GDM1 (cell line): Measurements from ENCODE around the gene HDAC5.
"Not testable (repeated sequence)": the region's sequence is repeated elsewhere in the genome, so short reads cannot be mapped to it uniquely, and the experiment has no call there.

Experiments used
- DNase-seq: peaks from one replicate; lab custom pipeline; 2025; lab: John Stamatoyannopoulos, UW

Gene HDAC5

DNA sequence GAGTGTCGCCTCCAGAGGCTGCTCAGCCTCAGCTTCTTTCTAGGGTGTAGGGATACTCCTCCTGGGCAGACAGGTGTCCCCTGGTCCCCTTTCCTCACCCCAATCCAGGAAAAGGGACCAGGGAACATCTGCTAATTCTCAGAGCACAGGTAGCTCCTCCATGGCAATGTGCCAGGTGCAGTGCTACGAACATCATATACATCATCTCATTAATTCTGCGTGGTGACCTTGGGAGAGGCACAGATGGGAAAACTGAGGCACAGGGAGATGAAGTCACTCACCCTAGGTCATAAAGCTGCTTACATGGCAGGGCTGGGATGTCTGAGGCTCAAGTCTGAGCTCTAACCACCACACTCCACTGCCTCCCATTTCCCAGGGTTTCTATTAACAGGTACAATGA lies 11.7 kb downstream of the HDAC5 start:
- no peak for DNase-seq

DNA sequence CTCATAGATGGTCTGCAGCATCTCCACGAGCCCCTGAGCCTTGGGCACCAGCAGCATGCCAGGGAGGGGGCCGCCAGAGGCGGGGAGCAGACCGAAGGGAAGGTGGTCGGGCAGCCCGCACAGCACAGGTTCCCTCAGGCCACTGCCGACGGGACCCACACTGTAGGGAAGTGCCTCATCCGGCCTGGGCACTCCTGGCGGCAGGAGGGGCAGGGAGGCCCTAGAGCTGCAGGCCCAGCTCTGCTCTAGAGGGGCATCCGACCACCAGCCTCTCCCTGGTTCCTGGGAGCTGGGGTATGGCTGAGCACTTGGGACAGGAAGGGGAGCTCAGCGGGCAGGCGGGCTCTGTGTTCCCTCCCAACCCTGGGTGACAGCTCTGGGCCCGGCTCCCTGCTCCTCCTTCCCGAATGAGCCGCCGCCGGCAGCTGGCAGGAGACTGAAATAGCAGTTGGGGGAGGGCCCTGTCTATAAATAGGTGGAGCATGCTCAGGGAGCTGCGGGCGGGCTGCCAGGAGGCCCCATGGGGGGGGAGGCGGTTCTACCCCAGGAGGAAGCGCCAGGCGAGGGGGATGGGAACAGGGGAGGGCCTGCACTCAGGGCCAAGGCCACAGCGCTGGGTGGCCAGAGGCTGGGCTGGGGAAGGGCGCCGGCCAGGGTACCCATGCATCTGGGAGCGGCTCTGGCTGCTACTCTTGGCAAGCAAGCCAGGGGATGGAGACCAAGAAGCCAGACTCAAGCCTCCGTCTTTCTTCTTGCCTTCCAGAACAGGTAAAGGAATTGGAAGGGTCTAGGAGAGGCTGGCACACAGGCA lies 12.4 kb downstream of the HDAC5 start:
- DNase-seq: peak; percentile 82

DNA sequence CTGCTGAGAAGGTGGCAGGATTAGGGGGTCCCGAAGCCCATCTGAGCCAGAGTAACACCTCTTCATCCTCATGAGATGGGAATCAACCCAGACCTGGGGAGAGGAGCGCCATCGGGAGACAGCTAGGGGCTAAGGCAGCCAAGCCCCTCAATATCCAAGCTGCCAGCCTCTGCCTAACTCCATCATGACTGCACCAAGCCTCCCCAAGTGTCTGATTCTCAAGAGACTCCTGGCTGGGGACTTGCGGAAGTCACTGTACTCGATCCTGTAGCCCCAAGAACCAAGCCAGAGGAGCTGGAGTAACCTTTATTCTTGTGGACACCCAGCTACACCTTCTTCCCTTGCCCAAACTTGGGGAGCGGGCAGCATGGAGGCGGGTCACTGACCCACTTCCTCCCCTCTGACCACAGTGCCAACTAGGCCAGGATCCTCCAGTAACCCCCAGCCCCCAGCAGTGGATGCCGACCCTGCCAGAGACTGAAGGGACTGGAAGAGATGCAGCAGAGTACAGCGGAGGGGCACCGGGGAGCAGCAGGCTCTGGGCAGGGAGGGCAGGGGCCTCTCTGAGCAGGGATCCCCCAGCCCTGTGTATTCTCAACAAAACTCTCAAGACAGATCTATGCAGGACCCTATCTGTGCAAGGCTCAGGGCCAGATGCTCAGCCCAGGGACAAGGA lies 13.3 kb downstream of the HDAC5 start:
- no peak for DNase-seq

DNA sequence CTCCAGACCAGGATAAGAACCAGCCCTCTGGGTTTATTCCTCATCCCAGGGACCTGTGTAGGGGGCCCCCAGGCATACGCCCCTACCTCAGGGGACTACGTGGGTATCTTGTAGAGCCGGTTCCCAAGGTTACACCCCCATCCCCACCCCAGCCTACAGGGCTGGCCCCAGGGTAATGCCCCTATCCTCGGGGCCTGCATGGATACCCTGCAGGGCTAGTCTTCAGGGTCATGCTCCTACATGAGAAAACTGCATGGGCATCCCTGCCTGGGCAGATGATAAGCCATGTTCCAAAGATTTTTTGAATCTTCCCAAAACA lies 14.2 kb downstream of the HDAC5 start:
- DNase-seq: no peak

DNA sequence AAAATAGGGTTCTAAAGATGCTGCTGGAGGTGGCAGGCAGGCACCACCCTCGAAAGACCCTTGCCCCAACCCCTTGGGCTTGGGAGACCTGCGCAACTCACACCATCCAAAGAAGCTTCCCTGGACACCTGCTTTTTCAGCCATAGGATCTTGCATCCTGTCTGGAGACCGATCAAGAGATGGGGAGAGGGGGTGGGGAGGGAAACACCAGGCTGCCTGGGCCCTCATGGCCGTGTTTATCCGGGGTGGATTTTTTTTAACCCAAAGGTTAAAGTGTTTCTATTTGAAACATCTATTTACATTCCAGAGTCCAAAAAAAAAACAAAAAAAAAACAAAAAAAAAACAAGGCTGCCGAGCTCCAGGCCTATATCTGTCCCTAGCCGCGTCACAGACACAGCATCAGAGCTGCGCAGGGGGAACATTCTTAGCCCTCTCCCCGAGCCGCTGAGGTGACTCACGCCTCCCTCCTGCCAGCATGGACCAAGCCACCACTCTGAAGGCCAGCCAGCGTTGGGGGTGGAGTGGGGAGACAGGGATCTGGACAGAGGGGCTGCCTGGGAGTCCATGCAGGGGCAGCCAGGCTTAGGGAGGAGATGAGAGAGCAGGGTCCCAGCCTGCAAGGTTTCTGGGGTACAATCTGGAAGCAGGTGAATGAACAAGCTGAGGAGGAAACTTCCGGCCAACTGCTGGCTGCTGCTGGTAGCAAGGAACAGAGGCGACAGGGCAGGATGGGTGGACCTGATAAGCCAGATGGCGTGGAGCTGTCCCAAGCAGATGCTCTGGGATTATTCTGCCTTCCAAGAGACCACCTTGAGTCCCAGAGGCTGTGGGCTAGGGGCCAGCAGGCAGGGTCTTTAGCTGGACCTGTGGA lies 14.8 kb downstream of the HDAC5 start:
- DNase-seq: no peak

DNA sequence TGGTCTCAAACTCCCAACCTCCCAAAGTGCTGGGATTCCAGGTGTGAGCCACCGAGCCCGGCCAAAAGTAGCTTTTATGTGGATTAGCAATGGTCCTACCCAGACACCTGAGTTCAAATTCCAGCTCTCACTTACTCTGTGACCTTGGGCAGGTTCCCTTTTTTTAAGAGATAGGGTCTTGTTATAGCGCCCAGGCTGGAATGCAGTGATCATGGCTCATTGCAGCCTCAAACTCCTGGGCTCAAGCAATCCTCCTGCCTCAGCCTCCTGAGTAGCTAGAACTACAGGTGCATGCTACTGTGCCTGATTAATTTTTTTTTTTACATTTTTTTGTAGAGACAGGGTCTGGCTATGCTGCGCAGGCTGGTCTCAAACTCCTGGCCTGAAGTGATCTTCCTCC lies 16.6 kb downstream of the HDAC5 start:
- no peak for DNase-seq

DNA sequence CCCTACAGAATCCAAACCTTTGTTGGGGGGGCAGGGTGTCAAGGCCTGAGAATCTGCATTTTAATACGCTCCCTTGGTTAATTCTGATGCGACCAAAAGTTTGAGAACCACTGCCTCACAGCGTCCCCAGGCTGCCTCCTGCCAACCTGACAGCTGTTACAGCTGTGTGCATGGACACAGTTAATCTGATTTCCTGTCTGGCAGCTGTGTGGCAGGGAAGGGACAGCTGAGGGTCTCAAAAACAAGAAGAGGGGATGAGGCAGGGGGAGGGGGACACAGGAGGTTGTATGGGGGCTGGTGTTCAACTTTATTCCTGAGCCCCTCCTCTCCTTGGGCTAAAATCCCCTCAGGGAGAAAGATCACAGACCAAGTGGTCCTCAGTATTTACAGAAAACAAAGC lies 17.5 kb downstream of the HDAC5 start:
- DNase-seq: no peak

DNA sequence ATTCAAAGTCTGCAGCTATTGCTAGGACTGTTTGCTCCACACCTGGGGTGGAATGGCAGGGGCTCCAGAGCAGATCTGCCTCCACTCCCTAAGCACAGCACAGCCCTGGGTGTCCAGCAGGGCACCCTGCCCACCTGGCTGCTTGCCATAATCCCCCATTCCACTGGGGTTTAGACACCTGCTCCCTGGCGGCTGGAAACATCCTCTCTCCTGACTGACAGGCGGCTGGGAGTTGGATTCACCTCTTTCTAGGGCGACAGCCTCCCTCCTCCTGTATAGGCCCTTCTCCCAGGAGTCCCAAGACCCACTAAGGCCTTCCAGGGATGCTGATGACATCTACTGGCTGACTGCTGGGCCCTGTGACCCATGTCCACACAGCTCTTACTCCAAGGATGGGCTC lies 18.0 kb downstream of the HDAC5 start:
- DNase-seq: no peak

DNA sequence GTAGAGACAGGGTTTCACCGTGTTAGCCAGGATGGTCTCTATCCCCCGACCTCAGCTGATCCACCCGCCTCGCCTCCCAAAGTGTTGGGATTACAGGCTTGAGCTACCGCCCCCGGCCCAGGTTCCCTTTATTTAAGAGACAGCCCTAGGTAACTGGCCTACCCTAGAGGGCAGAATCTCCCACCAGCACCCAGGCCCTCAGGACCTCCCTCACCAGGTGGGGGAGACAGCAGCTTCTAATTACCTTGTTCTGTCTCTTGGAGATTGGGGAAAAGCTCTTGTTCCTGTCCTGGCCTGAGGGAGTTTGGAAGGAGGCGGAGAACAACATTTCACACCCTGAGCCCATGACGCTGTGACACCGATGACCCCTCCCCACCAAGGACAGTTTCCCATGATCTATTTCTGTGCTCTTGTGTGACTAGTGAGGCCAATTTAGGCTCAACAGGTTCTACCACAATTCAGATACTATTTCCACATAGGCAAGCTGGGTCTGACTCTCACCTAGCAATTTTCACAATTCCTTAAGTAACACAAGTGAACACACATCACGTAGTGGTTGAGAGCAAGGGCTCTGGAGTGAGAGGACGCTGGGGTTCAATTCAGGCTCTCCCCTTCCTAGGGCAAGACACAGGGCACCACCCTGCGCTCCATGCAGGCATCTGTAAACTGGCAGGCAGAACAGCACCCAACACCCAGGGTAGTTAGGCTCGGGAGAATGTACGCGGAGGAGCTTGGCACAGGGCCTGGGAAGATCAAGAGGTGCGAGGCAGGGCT lies 20.4 kb downstream of the HDAC5 start:
- no peak for DNase-seq

DNA sequence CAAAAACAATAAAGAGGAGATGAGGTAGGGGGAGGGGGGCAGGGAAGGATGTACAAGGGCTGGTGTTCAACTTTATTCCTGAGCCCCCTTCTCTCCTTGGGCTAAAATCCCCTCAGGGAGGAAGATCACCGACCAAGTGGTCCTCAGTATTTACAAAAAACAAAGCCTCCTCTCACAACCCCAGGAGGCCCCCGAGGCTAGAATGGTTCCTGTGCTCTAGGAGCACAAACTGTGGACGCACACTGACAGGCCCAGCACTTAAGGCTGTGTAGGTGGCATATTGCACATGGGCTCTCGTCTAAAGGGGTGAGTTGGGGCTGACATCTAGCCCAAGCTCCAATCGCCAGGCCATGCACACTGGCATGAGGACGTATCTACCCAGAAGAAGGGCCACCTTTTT lies 21.6 kb downstream of the HDAC5 start:
- DNase-seq: not testable (repeated sequence)

DNA sequence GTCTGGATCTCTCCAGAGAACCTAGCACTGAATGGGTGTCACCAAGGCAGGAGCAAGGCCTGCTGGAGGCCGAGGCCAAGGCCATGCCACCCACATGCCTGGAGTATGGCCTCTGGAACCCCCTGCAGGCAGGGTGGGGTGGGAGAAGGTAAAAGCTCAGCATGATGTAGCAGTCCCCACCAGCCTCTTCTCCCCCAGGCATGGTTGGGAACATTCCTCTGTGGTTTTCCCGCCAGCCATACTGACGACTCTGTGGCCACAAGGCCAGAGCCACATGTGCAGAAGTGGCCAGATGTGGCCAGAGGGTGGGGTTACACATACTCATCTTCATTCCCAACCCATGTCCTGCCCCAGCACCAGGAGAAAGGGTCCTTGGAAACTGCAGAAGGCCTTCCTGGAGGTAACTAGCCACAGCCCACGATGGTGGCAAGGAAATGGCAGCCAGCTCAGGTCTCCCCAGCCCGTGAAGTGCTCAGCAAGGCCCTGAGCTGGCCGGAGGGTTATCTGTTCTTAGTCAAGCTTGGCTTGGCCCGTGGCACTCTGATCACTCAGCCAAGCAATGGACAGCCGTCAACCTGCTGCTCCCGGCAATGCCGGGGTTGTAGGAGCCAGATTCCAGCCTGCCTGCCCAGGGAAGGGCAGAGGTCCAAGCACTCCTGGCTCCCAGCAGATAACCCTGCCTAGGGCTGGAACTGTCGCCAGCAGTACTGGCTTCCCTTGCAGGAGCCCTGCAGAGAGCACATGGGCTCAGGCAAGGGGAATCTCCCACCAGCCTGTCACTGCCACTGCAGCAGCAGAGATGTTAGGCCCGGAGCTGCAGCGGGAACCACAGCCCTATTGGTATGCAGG lies 26.1 kb downstream of the HDAC5 start:
- no peak for DNase-seq

DNA sequence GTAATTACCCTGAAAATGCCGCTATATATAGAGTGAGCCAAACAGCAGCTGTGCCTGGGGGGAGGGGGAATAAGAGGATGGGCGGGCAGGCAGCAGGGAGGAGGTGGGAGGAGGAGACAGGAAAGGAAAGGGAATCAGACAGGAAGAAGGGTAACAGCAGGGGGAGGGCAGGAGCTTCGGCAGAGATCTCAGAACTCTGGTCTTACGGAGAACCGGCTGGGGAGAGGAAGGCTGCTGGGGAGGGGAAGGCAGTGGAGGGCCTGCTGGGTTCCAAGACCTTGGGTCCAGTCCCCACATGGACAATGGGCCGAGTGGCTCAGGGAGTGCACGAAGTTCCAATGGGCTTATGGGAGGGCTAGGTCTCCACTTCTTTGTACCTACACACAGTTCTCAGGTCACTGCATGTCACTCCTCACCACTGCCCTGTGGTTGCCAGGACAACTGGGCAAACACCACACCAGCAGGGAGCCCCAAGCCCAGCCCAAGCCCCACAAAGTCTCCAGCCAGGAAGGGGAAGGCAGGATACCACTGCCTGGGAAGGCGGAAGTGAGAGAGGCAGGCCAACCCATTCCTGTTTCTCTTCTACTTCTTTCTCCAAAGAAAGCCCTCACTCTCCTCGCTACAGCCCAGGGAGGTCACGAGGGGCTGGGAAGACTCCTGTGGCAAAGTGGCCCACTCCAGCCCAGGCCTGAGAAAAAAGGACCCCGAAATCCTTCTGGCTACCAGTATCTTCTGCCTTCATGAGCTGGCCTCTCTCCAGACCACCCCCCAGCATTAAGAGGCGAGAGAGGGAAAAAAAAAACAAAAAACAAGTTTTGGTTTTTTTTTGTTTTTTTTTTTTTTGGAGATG lies 27.6 kb downstream of the HDAC5 start:
- peak; percentile 85 for DNase-seq

DNA sequence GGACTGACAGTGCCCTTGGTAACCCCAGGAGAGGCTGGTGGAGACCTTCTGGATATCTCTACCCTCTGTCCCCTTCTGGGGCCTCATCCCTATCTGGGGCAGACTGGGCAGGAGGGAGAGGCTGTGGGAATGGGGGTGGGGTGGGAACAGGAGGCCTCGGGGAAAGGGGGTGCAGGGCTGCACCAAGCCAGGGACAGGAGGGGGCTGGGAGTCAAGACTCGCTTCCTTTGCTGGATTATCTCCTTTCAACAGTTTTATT lies 28.1 kb downstream of the HDAC5 start:
- no peak for DNase-seq

DNA sequence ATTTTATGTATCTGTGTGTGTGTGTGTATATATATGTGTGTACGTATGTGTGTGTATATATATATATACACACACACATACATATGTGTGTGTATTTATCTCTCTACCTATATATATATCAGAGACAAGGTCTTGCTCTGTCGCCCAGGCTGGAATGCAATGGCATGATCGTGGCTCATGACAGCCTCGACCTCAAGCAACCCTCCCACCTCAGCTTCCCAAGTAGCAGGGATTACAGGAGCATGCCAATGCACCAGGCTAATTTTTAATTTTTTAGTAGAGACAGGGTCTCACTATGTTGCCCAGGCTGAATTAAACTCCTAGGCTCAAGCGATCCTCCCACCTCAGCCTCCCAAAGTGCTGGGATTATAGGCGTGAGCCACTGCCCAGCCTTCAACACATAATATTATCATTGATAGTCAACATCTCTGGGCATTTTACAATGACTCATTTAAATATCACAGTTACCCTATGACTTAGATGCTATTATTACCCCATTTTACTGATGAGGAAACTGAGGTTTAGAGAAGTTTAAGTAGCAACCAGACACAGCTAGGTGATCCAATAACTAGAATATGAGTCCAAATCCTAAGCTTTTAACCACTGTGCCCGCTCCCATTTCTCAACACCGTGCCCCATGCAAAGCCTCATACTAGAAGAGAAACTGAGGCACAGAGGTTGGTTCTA lies 28.6 kb downstream of the HDAC5 start:
- DNase-seq: no peak

DNA sequence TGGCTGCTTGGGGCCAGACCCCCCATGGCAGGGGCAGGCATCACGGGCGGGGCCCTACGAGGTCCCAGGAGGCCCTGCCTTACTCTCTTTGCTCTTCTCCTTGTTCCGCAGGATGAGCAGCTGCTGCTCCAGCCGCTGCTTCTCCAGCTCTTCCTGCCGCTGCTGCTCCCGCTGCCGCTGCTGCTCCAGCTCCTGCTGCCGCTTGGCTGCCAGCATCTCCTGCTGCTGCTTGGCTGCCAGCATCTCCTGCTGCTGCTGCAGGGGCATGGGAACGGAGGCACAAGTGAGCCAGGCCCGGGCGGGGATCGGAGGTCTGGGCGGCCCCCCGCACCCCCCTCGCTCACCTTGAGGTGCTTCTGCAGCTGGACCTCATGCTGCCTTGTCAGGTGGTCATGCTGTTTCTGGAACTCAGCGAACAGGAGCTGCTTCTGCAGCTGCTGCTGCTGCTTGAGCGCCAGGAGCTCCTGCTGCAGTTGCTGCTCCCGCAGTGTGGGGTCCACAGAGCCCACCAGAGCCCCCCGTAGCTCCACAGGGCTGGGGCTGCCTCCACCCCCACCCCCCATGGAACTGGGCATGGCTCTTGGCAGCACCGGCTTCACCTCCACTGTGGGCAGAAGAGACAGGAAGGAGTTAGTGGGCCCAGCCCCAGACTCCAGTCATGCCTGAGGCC lies 30.1 kb downstream of the HDAC5 start:
- no peak for DNase-seq

DNA sequence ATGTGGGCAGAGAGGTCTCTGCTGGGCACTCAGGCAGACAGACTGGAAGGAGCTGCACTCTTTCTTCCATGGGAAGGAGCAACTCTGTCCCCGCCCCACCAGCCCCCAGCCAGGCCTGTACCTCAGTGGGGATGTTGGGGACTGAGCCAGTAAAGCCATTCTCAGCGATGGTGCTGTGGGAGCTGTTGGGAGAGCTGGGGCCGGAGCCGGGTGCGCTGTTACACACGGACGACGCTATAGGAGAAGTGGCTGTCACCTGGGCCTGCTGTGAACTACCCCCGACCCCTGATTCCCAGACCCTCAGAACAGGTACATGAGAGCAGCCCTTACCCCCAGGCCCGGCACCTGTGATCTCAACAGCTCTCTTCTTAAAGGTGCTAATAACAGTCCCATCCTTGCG lies 31.4 kb downstream of the HDAC5 start:
- no peak for DNase-seq

DNA sequence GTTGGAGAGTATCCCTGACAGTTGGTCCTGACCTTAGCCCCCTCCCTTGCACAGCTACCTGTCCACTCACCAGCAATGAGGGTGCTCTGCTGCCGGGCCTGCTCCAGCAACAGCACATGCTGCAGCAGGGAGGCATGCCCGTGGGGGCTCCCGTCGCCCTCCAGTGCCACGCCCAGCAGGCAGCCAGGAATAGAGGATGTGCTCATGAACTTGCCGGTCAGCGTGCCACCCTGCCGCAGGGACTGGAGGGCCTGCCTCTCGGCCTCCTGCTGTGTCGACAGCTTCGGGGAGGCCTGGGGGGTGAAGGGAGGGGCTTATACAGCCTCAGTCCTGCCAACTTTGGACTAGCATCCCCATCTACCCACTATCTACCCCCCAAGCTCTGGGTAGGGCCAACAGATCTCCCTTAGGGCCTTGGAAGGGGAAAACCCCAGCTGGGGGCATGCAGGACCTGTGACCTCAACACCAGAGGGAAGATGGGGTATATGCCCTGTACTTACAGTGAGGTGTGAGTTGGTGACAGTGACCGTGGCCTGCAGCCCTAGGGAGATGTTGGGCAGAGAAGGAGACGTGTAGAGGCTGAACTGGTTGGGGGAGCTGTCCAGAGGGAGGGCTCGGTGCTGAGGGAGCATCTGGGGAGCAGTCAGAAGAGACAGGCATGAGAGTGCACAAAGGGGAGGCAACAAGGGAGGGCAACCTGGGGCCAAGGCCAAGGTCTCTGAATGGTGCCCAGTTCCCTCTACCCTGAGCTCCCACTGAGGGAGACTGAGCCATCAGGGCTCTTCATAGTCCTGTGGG lies 32.0 kb downstream of the HDAC5 start:
- no peak for DNase-seq

DNA sequence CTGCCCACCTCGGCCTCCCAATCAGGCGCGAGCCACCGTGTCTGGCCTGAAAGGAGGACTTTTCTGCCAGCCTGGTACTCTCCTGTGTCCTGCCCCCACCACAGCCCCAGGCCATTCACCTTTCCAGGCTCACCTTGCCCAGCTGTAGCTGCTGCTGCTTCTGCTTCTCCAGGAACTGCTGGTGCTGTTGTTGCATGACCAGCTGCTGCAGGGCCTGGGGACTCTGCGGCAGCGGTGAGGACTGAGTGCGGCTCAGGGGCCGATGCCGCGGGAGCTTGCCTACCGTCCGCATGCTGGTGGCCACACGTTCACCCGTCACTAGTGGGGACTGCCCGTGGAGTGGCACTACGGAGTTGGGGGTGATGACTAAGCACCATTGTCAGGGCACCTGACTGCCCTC lies 35.2 kb downstream of the HDAC5 start:
- DNase-seq: no peak

DNA sequence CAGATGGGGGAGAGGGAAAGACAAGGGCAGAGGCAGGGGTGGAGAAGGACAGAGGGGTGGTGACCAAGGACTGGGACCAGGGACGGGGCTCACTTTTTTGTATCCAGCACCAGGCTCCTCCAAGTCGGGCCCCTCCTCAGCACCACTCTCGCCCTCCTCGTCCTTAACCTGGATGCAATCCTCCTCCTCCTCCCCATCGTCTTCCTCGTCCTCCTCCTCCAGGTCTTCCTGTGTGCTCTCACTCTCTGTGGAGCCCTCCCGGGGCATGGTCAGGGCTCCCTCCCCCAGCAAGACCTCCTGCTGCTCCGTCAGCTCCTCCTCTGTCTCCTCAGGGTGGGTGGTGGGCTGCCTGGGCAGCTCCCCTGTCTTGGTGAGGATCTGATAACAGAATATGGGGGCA lies 36.1 kb downstream of the HDAC5 start:
- DNase-seq: no peak
